HG03342 (cell line): ENCODE data around the gene C1QBP.
"Not testable (repeated sequence)": the region's sequence is repeated elsewhere in the genome, so short reads cannot be mapped to it uniquely, and the experiment has no call there.

Source experiments
- ATAC-seq: cut with Tn5 transposase; IDR thresholded peaks from one replicate; pipeline ENCODE4 v1.9.1; 2021; ENCODE audit warnings: mild to moderate bottlenecking, moderate library complexity; ENCODE audit not compliant: unreplicated experiment

Gene C1QBP

GRCh38 chr17:5434984-5435383 lies 4.0 kb downstream of the C1QBP start:
- ATAC-seq = no peak

GRCh38 chr17:5431949-5432556 lies 6.9 kb downstream of the C1QBP start:
- ATAC-seq = no peak

- ATAC-seq = not testable (repeated sequence)
Measured at GRCh38 chr17:5431234-5431633, 7.7 kb downstream of the C1QBP start.

GRCh38 chr17:5430413-5430999 lies 8.4 kb downstream of the C1QBP start:
- ATAC-seq = no peak

GRCh38 chr17:5429191-5429887 lies 9.6 kb downstream of the C1QBP start:
- ATAC-seq = no peak

- no peak for ATAC-seq
Measured at GRCh38 chr17:5425826-5426225, 13.1 kb downstream of the C1QBP start.

- ATAC-seq = no peak
Measured at GRCh38 chr17:5424909-5425308, 14.0 kb downstream of the C1QBP start.

- ATAC-seq = no peak
Measured at GRCh38 chr17:5422505-5422904, 16.4 kb downstream of the C1QBP start.

GRCh38 chr17:5419959-5420653 lies 18.8 kb downstream of the C1QBP start, which contains the start of gene RPAIN:
TSS of gene RPAIN (plus strand) at chr17:5420182. CDS start at chr17:5420211, 29 bp downstream.
- peak; percentile 49 for ATAC-seq

- peak; percentile 87 for ATAC-seq
Measured at GRCh38 chr17:5419356-5419958, 19.5 kb downstream of the C1QBP start, which contains the start of gene NUP88. TSS of gene NUP88 (minus strand) at chr17:5419662. CDS start at chr17:5419650, 12 bp downstream.

GRCh38 chr17:5418858-5419355 lies 20.0 kb downstream of the C1QBP start:
- ATAC-seq = peak; percentile 38

- ATAC-seq = no peak
Measured at GRCh38 chr17:5416901-5417300, 22.1 kb downstream of the C1QBP start.

GRCh38 chr17:5413682-5414081 lies 25.3 kb downstream of the C1QBP start:
- ATAC-seq = no peak

GRCh38 chr17:5410594-5411272 lies 28.2 kb downstream of the C1QBP start:
- ATAC-seq = no peak

GRCh38 chr17:5408186-5408585 lies 30.8 kb downstream of the C1QBP start:
- no peak for ATAC-seq

- no peak for ATAC-seq
Measured at GRCh38 chr17:5405400-5405799, 33.6 kb downstream of the C1QBP start.

- ATAC-seq = no peak
Measured at GRCh38 chr17:5399767-5400166, 39.2 kb downstream of the C1QBP start.

- no peak for ATAC-seq
Measured at GRCh38 chr17:5396612-5397011, 42.3 kb downstream of the C1QBP start.

- no peak for ATAC-seq
Measured at GRCh38 chr17:5391678-5392077, 47.3 kb downstream of the C1QBP start.
